NCI-H2196 treated with DMSO at 0.1 percent for 48 hours (cell line): ENCODE measurements around the gene FBXO41.

Experiments used
- DNase-seq: peaks from one replicate; lab custom pipeline; 2025; ENCODE audit not compliant: unreplicated experiment; lab: John Stamatoyannopoulos, UW

Gene FBXO41

DNA sequence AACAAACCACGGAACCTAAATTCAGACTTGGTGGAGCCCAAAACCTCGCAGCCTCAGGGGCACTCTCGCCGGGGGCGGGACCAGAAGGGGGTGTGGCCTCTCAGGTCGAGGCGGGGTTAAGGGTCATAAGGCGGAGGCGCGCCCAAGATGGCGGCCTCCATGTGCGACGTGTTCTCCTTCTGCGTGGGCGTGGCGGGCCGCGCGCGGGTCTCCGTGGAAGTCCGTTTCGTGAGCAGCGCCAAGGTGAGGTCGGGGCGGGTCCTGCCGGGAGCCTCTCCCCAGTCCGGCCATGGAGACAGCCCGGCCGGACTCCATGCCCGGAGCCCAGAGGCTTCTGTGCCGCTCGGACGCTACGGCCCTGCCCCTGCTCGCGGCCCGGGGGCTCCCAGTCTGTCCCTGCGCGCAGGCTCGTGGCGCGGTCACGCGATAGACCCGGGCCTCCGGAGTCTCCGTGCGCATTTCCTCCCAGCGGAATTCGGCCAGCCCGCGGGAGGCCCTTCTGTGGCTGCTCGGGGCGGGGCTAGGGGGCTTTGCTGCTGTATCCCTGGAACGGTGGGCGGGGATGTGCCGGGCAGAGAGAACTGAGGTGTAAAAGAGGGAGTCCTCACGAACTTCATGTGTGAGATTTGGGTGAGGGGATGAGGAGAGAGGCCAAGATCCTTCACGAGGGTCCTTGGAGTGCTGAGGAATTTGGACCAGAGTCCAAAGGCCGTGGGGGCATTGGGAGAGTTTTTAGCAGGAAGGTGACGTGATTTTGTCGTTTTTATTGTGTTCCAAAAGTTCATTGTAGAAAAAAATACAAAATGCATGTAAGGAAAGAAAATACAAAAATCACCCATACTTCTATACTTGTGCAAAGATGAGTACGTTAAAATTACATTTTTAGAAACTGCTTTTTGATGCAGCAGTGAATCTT, 69.9 kb downstream of the FBXO41 start, which contains the start of gene SMYD5:
TSS of gene SMYD5 (plus strand) at position 126 of the 916 bp plus-strand sequence. CDS start at position 148, 22 bp downstream.
- peak; percentile 42 for DNase-seq

GRCh38 chr2:73212448-73213176, 71.7 kb downstream of the FBXO41 start:
- DNase-seq, result peak; percentile 13

GRCh38 chr2:73212098-73212447, 72.2 kb downstream of the FBXO41 start:
- no peak for DNase-seq

DNA sequence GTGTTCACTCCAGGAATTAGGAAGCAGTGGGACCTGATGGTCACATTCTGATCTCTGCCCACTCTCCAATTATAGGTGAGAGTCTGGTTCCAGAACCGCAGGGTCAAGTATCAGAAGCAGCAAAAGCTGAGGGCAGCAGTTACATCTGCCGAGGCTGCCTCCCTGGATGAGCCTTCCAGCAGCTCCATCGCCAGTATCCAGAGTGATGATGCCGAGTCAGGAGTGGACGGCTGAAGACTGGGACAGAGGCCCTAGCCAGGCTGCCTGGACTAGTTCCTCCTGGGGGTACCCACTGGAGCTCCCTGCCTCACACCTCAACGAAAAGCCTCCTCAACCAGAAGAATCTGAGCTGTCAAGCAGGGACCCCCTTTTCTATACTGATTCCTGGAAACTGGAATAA, 73.6 kb downstream of the FBXO41 start:
- no peak for DNase-seq

GRCh38 chr2:73210019-73210418, 74.3 kb downstream of the FBXO41 start:
- DNase-seq, result no peak

GRCh38 chr2:73208258-73208657, 76.0 kb downstream of the FBXO41 start:
- DNase-seq, result no peak

DNA sequence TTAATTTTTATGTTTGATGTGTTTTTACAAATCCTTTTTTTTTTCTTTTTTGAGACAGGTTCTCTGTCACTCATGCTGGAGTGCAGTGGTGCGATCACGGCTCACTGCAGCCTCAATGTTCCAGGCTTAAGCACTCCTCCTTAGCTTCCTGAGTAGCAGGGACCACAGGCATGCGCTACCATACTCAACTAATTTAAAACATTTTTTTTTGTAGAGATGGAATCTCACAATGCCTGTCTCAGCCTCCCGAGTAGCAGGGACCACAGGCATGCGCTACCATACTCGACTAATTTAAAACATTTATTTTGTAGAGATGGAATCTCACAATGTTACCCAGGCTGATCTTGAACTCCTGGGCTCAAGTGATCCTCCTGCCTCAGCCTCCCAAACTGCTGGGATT, 78.7 kb downstream of the FBXO41 start:
- no peak for DNase-seq
